Stimulated activated memory B cell treated with anti-CD40 and anti-IgM and Interleukin-4, amounts not matched to agents 10 μg/mL and 1 μg/mL and 100 μg/mL, for 72 hours (primary cell): ENCODE measurements around the gene C4BPA.
A peak's percentile ranks its signal among the peaks of the same experiment; 100 is the strongest.

Experiments used
- ATAC-seq: fragments of 150-1000 bp; cut with Tn5 transposase; 2 replicates; pipeline ENCODE4 v1.10.0; 2021
- H3K27ac Mint-ChIP-seq: one replicate; pipeline ENCODE4 v1.8.0; 2022; ENCODE audit warnings: mild to moderate bottlenecking, mixed read lengths
- H3K27me3 Mint-ChIP-seq: one replicate; pipeline ENCODE4 v1.8.0; 2022; ENCODE audit warnings: mixed read lengths
- H3K36me3 Mint-ChIP-seq: one replicate; pipeline ENCODE4 v1.8.0; 2022; ENCODE audit warnings: mixed read lengths
- H3K4me1 Mint-ChIP-seq: one replicate; pipeline ENCODE4 v1.8.0; 2022; ENCODE audit warnings: mixed read lengths
- H3K4me3 Mint-ChIP-seq: one replicate; pipeline ENCODE4 v1.8.0; 2022; ENCODE audit warnings: mild to moderate bottlenecking, moderate library complexity, mixed read lengths
- H3K9me3 Mint-ChIP-seq: one replicate; pipeline ENCODE4 v1.8.0; 2022; ENCODE audit warnings: mixed read lengths

Gene C4BPA

GRCh38 chr1:207070811-207071210 lies 33.2 kb upstream of the C4BPA start:
- no peak overlapping the region for H3K27ac Mint-ChIP-seq
- no peaks in the 10 kb centered on the region for H3K27me3 Mint-ChIP-seq
- peak; percentile 56 for ATAC-seq
- no peak overlapping the region for H3K4me3 Mint-ChIP-seq
- peaks cover 23% of the 10 kb centered on the region for H3K4me1 Mint-ChIP-seq
- H3K9me3 Mint-ChIP-seq = no peaks in the 10 kb centered on the region
- H3K36me3 Mint-ChIP-seq = peaks cover 51% of the 10 kb centered on the region

GRCh38 chr1:207071426-207071825 lies 32.6 kb upstream of the C4BPA start:
- H3K36me3 Mint-ChIP-seq = peaks cover 53% of the 10 kb centered on the region
- H3K27me3 Mint-ChIP-seq = no peaks in the 10 kb centered on the region
- H3K4me3 Mint-ChIP-seq = no peak overlapping the region
- no peaks in the 10 kb centered on the region for H3K9me3 Mint-ChIP-seq
- no peak overlapping the region for H3K27ac Mint-ChIP-seq
- H3K4me1 Mint-ChIP-seq = peaks cover 23% of the 10 kb centered on the region
- no peak for ATAC-seq

- no peak for ATAC-seq
- Mint-ChIP-seq H3K27ac (no peak overlapping the region), H3K4me1 (peaks cover 23% of the 10 kb centered on the region), H3K9me3 (no peaks in the 10 kb centered on the region), H3K27me3 (no peaks in the 10 kb centered on the region), H3K36me3 (peaks cover 51% of the 10 kb centered on the region), H3K4me3 (no peak overlapping the region)
Measured at GRCh38 chr1:207072233-207072632, 31.8 kb upstream of the C4BPA start.

GRCh38 chr1:207073906-207074820 lies 29.9 kb upstream of the C4BPA start:
- peaks cover 20% of the 10 kb centered on the region for H3K4me1 Mint-ChIP-seq
- H3K4me3 Mint-ChIP-seq = no peak overlapping the region
- no peak overlapping the region for H3K27ac Mint-ChIP-seq
- H3K27me3 Mint-ChIP-seq = no peaks in the 10 kb centered on the region
- ATAC-seq = no peak
- no peaks in the 10 kb centered on the region for H3K9me3 Mint-ChIP-seq
- peaks cover 36% of the 10 kb centered on the region for H3K36me3 Mint-ChIP-seq

GRCh38 chr1:207076181-207076955 lies 27.7 kb upstream of the C4BPA start:
- ATAC-seq = no peak
- no peak overlapping the region for H3K4me3 Mint-ChIP-seq
- no peaks in the 10 kb centered on the region for H3K27me3 Mint-ChIP-seq
- no peaks in the 10 kb centered on the region for H3K4me1 Mint-ChIP-seq
- H3K27ac Mint-ChIP-seq = no peak overlapping the region
- H3K36me3 Mint-ChIP-seq = peaks cover 30% of the 10 kb centered on the region
- no peaks in the 10 kb centered on the region for H3K9me3 Mint-ChIP-seq

- Mint-ChIP-seq H3K4me3 (no peak overlapping the region), H3K27me3 (no peaks in the 10 kb centered on the region), H3K9me3 (no peaks in the 10 kb centered on the region), H3K36me3 (peaks cover 27% of the 10 kb centered on the region), H3K4me1 (no peaks in the 10 kb centered on the region), H3K27ac (no peak overlapping the region)
- ATAC-seq = no peak
Measured at GRCh38 chr1:207077012-207077411, 27.0 kb upstream of the C4BPA start.

- no peak overlapping the region for H3K27ac Mint-ChIP-seq
- no peak overlapping the region for H3K4me3 Mint-ChIP-seq
- H3K36me3 Mint-ChIP-seq = peaks cover 20% of the 10 kb centered on the region
- no peaks in the 10 kb centered on the region for H3K27me3 Mint-ChIP-seq
- peak; percentile 72 for ATAC-seq
- H3K4me1 Mint-ChIP-seq = no peaks in the 10 kb centered on the region
- H3K9me3 Mint-ChIP-seq = no peaks in the 10 kb centered on the region
Measured at GRCh38 chr1:207077470-207078377, 26.3 kb upstream of the C4BPA start.

GRCh38 chr1:207078578-207079132 lies 25.4 kb upstream of the C4BPA start:
- H3K9me3 Mint-ChIP-seq = no peaks in the 10 kb centered on the region
- no peak overlapping the region for H3K4me3 Mint-ChIP-seq
- H3K27me3 Mint-ChIP-seq = no peaks in the 10 kb centered on the region
- peaks cover 11% of the 10 kb centered on the region for H3K36me3 Mint-ChIP-seq
- no peak for ATAC-seq
- H3K27ac Mint-ChIP-seq = no peak overlapping the region
- H3K4me1 Mint-ChIP-seq = no peaks in the 10 kb centered on the region

- peaks cover 4% of the 10 kb centered on the region for H3K4me1 Mint-ChIP-seq
- ATAC-seq = no peak
- H3K9me3 Mint-ChIP-seq = no peaks in the 10 kb centered on the region
- H3K4me3 Mint-ChIP-seq = no peak overlapping the region
- no peaks in the 10 kb centered on the region for H3K27me3 Mint-ChIP-seq
- no peak overlapping the region for H3K27ac Mint-ChIP-seq
- peaks cover 5% of the 10 kb centered on the region for H3K36me3 Mint-ChIP-seq
Measured at GRCh38 chr1:207079706-207080241, 24.3 kb upstream of the C4BPA start.

GRCh38 chr1:207081088-207081487 lies 22.9 kb upstream of the C4BPA start:
- Mint-ChIP-seq H3K36me3 (no peaks in the 10 kb centered on the region), H3K27ac (no peak overlapping the region), H3K9me3 (no peaks in the 10 kb centered on the region), H3K4me3 (no peak overlapping the region), H3K27me3 (no peaks in the 10 kb centered on the region), H3K4me1 (peaks cover 11% of the 10 kb centered on the region)
- ATAC-seq = no peak

GRCh38 chr1:207081806-207082205 lies 22.2 kb upstream of the C4BPA start:
- ATAC-seq = no peak
- H3K9me3 Mint-ChIP-seq = no peaks in the 10 kb centered on the region
- no peak overlapping the region for H3K27ac Mint-ChIP-seq
- H3K36me3 Mint-ChIP-seq = no peaks in the 10 kb centered on the region
- peaks cover 11% of the 10 kb centered on the region for H3K4me1 Mint-ChIP-seq
- no peaks in the 10 kb centered on the region for H3K27me3 Mint-ChIP-seq
- H3K4me3 Mint-ChIP-seq = no peak overlapping the region

GRCh38 chr1:207084232-207084631 lies 19.8 kb upstream of the C4BPA start:
- no peak for ATAC-seq
- H3K36me3 Mint-ChIP-seq = no peaks in the 10 kb centered on the region
- H3K27ac Mint-ChIP-seq = no peak overlapping the region
- peaks cover 15% of the 10 kb centered on the region for H3K4me1 Mint-ChIP-seq
- no peaks in the 10 kb centered on the region for H3K9me3 Mint-ChIP-seq
- H3K4me3 Mint-ChIP-seq = no peak overlapping the region
- no peaks in the 10 kb centered on the region for H3K27me3 Mint-ChIP-seq

GRCh38 chr1:207084701-207085180 lies 19.3 kb upstream of the C4BPA start:
- Mint-ChIP-seq H3K4me1 (peaks cover 20% of the 10 kb centered on the region), H3K4me3 (no peak overlapping the region), H3K27ac (no peak overlapping the region), H3K9me3 (no peaks in the 10 kb centered on the region), H3K36me3 (no peaks in the 10 kb centered on the region), H3K27me3 (no peaks in the 10 kb centered on the region)
- peak; percentile 70 for ATAC-seq

GRCh38 chr1:207085887-207086286 lies 18.1 kb upstream of the C4BPA start:
- no peak for ATAC-seq
- H3K36me3 Mint-ChIP-seq = no peaks in the 10 kb centered on the region
- H3K9me3 Mint-ChIP-seq = no peaks in the 10 kb centered on the region
- no peak overlapping the region for H3K4me3 Mint-ChIP-seq
- H3K27me3 Mint-ChIP-seq = no peaks in the 10 kb centered on the region
- H3K27ac Mint-ChIP-seq = no peak overlapping the region
- peaks cover 20% of the 10 kb centered on the region for H3K4me1 Mint-ChIP-seq
